HG02588 (cell line): ENCODE data around the gene LHPP.
A peak's percentile ranks its signal among the peaks of the same experiment; 100 is the strongest.
"Not testable (repeated sequence)": the region's sequence is repeated elsewhere in the genome, so short reads cannot be mapped to it uniquely, and the experiment has no call there.

Source experiments
- ATAC-seq: cut with Tn5 transposase; IDR thresholded peaks from one replicate; pipeline ENCODE4 v1.9.1; 2021; ENCODE audit warnings: mild to moderate bottlenecking, moderate library complexity; ENCODE audit not compliant: unreplicated experiment

The LHPP gene

GRCh38 chr10:124461642-124462347 is at the start of gene LHPP:
TSS of gene LHPP (plus strand) at chr10:124461823. CDS start at chr10:124461863, 40 bp downstream.
- ATAC-seq = peak; percentile 94

GRCh38 chr10:124414076-124414475 is 47.5 kb upstream of the LHPP start:
- no peak for ATAC-seq

GRCh38 chr10:124415210-124415609 is 46.4 kb upstream of the LHPP start:
- no peak for ATAC-seq

- ATAC-seq = no peak
Observed at GRCh38 chr10:124416733-124417132, 44.9 kb upstream of the LHPP start.

GRCh38 chr10:124417895-124418725 is 43.5 kb upstream of the LHPP start:
- peak; percentile 35 for ATAC-seq

- ATAC-seq = peak; percentile 95
Observed at GRCh38 chr10:124418726-124419501, 42.7 kb upstream of the LHPP start, which contains the start of gene OAT. TSS of gene OAT (minus strand) at chr10:124418923. CDS start at chr10:124412171, 6,752 bp downstream.

GRCh38 chr10:124419635-124420034 is 42.0 kb upstream of the LHPP start:
- no peak for ATAC-seq

GRCh38 chr10:124420254-124420653 is 41.4 kb upstream of the LHPP start:
- ATAC-seq = no peak

GRCh38 chr10:124422742-124423141 is 38.9 kb upstream of the LHPP start:
- ATAC-seq = no peak

- no peak for ATAC-seq
Observed at GRCh38 chr10:124423813-124424212, 37.8 kb upstream of the LHPP start.

- ATAC-seq = no peak
Observed at GRCh38 chr10:124425227-124425962, 36.2 kb upstream of the LHPP start.

GRCh38 chr10:124428207-124428777 is 33.3 kb upstream of the LHPP start:
- no peak for ATAC-seq

- ATAC-seq = no peak
Observed at GRCh38 chr10:124429576-124429975, 32.0 kb upstream of the LHPP start.

GRCh38 chr10:124430077-124430476 is 31.5 kb upstream of the LHPP start:
- no peak for ATAC-seq

- ATAC-seq = no peak
Observed at GRCh38 chr10:124433461-124433860, 28.2 kb upstream of the LHPP start.

- not testable (repeated sequence) for ATAC-seq
Observed at GRCh38 chr10:124435683-124436082, 25.9 kb upstream of the LHPP start.

- ATAC-seq = peak; percentile 46
Observed at GRCh38 chr10:124436191-124436638, 25.4 kb upstream of the LHPP start.

GRCh38 chr10:124441694-124442093 is 19.9 kb upstream of the LHPP start:
- not testable (repeated sequence) for ATAC-seq

GRCh38 chr10:124446830-124447750 is 14.5 kb upstream of the LHPP start:
- no peak for ATAC-seq
